A549 (cell line): ENCODE results near the gene EMX1. TPM values are rescaled to one million over a fixed set of nuclear protein-coding genes. Genes with fewer than 3 reads are reported as not detected.

Experiments
- ATAC-seq, 2 experiments: fragments of 200-7000 bp in 1 of 2; fragments of >200 bp in 1 of 2; cut with Nextera tagmentation in 1 of 2; cut with Tn5 transposase in 1 of 2; 3 replicates each; pipeline versions ENCODE4 v1.8.0 to v1.9.1; 2018 to 2020; ENCODE audit warnings: mild to moderate bottlenecking in 1 of 2, moderate library complexity in 1 of 2
- CTCF ChIA-PET: fragments of 300-600 bp; sonication (Branson Sonifier 250); formaldehyde crosslinking; extraction: SDS; loops from one replicate; lab custom pipeline; 2021; ENCODE audit warnings: antibody characterized with exemption, inconsistent platforms; lab: Yijun Ruan, JAX
- POLR2A ChIA-PET: fragments of 350-600 bp; formaldehyde crosslinking; extraction: SDS; loops from one replicate; lab custom pipeline; 2021; ENCODE audit warnings: antibody characterized with exemption, inconsistent platforms; lab: Yijun Ruan, JAX
- DNase-seq, 2 experiments: peaks; one replicate each; pipeline versions ENCODE4 v3.0.0 to v3.0.0-alpha.2; 2011 to 2016; ENCODE audit warnings: low read depth in 1 of 2, low spot score in 1 of 2
- FAIRE-seq: peaks from 2 replicates; lab custom pipeline; 2011; peaks lifted over from hg19 to GRCh38; lab: Jason Lieb, UNC
- H3K27ac ChIP-seq, 2 experiments: fragments of >200 bp; sonication (Bioruptor Twin); formaldehyde crosslinking; 3 replicates each; pipeline ENCODE4 v1.5.1; 2016 to 2017
- H3K4me1 ChIP-seq: fragments of >200 bp; sonication (Bioruptor Twin); formaldehyde crosslinking; 3 replicates; pipeline ENCODE4 v1.6.1; 2016
- H3K4me2 ChIP-seq: fragments of >200 bp; sonication (Bioruptor Twin); formaldehyde crosslinking; 3 replicates; pipeline ENCODE4 v1.6.1; 2016
- H3K4me3 ChIP-seq: fragments of >200 bp; sonication (Bioruptor Twin); formaldehyde crosslinking; 3 replicates; pipeline ENCODE4 v1.5.1; 2016
- H3K9me3 ChIP-seq: fragments of >200 bp; sonication (Bioruptor Twin); formaldehyde crosslinking; 3 replicates; pipeline ENCODE4 v1.6.1; 2016
- BCL3 ChIP-seq: fragments of >200 bp; sonication (Bioruptor Twin); formaldehyde crosslinking; IDR thresholded peaks from 3 replicates; pipeline ENCODE4 v1.6.1; 2016
- BHLHE40 ChIP-seq: IDR thresholded peaks from 2 replicates; pipeline ENCODE4 v1.6.1; 2012; ENCODE audit warnings: low read depth, low read length, inconsistent platforms
- CBX8 ChIP-seq: fragments of 200-600 bp; sonication (generic); IDR thresholded peaks from 2 replicates; pipeline ENCODE4 v1.6.1; 2016
- CEBPB ChIP-seq, 2 experiments: fragments of >200 bp in 1 of 2; sonication (Bioruptor Twin) in 1 of 2; formaldehyde crosslinking in 1 of 2; IDR thresholded peaks; 2 replicates each; pipeline ENCODE4 v1.6.1; 2012 to 2016
- CHD4 ChIP-seq: fragments of 200-600 bp; sonication (generic); IDR thresholded peaks from 2 replicates; pipeline ENCODE4 v1.6.1; 2016; ENCODE audit warnings: antibody characterized with exemption, mild to moderate bottlenecking, borderline replicate concordance
- EHF ChIP-seq: fragments of 250-450 bp; sonication (Bioruptor Pico); IDR thresholded peaks from 2 replicates; pipeline ENCODE4 v1.5.0; 2020; ENCODE audit warnings: mild to moderate bottlenecking
- EHMT2 ChIP-seq: fragments of 200-600 bp; sonication (generic); IDR thresholded peaks from 2 replicates; pipeline ENCODE4 v1.6.1; 2016; ENCODE audit warnings: antibody characterized with exemption, low read depth, mild to moderate bottlenecking, moderate library complexity
- ELK1 ChIP-seq: fragments of 150-350 bp; IDR thresholded peaks from 2 replicates; pipeline ENCODE4 v1.6.1; 2014; ENCODE audit warnings: low read depth, mild to moderate bottlenecking, low read length
- ESRRA ChIP-seq: fragments of 150-350 bp; IDR thresholded peaks from 2 replicates; pipeline ENCODE4 v1.6.1; 2014; ENCODE audit warnings: mild to moderate bottlenecking, low read length, borderline replicate concordance
- FOSB ChIP-seq: fragments of 250-450 bp; sonication (Bioruptor Pico); IDR thresholded peaks from 2 replicates; pipeline ENCODE4 v1.5.0; 2020; ENCODE audit warnings: mild to moderate bottlenecking, moderate library complexity
- FOSL2 ChIP-seq, 2 experiments: fragments of 450-650 bp in 1 of 2; fragments of >200 bp in 1 of 2; sonication (Bioruptor Twin) in 1 of 2; formaldehyde crosslinking; IDR thresholded peaks; 2 replicates each; pipeline versions ENCODE4 v1.5.0 to v1.6.1; 2016 to 2020; ENCODE audit warnings: mild to moderate bottlenecking in 1 of 2, moderate library complexity in 1 of 2
- GATA3 ChIP-seq: IDR thresholded peaks from 2 replicates; pipeline ENCODE4 v1.6.1; 2012; ENCODE audit warnings: borderline replicate concordance
- HOXB13 ChIP-seq: fragments of 250-450 bp; sonication (Bioruptor Pico); IDR thresholded peaks from 2 replicates; pipeline ENCODE4 v1.5.0; 2020; ENCODE audit warnings: low read depth, mild to moderate bottlenecking, moderate library complexity
- HOXB5 ChIP-seq: fragments of 250-450 bp; sonication (Bioruptor Pico); IDR thresholded peaks from 2 replicates; pipeline ENCODE4 v1.5.0; 2020; ENCODE audit warnings: mild to moderate bottlenecking, moderate library complexity
- KDM5A ChIP-seq: fragments of 200-600 bp; sonication (generic); IDR thresholded peaks from 2 replicates; pipeline ENCODE4 v1.6.1; 2016; ENCODE audit warnings: antibody characterized with exemption, mild to moderate bottlenecking
- MAFK ChIP-seq: fragments of 450-650 bp; IDR thresholded peaks from 2 replicates; pipeline ENCODE4 v1.6.1; 2014; ENCODE audit not compliant: partially characterized antibody
- NFE2L2 ChIP-seq: fragments of 150-350 bp; conservative IDR thresholded peaks from 2 replicates; pipeline ENCODE4 v1.6.1; 2014; ENCODE audit warnings: low read length
- NPAS2 ChIP-seq: fragments of 250-450 bp; sonication (Bioruptor Pico); IDR thresholded peaks from 2 replicates; pipeline ENCODE4 v1.8.0; 2022; ENCODE audit warnings: mild to moderate bottlenecking, moderate library complexity, borderline replicate concordance
- PHF8 ChIP-seq: fragments of 200-600 bp; sonication (generic); IDR thresholded peaks from 2 replicates; pipeline ENCODE4 v1.6.1; 2016; ENCODE audit warnings: low read depth, mild to moderate bottlenecking, antibody characterized with exemption, moderate library complexity, borderline replicate concordance
- POLR2A ChIP-seq: IDR thresholded peaks from 2 replicates; pipeline ENCODE4 v1.6.1; 2012; ENCODE audit warnings: mild to moderate bottlenecking, low read length
- RFX5 ChIP-seq: fragments of 450-650 bp; IDR thresholded peaks from 2 replicates; pipeline ENCODE4 v1.7.1; 2014; ENCODE audit warnings: antibody characterized with exemption, mild to moderate bottlenecking, moderate library complexity
- SMC3 ChIP-seq: fragments of >200 bp; sonication (Bioruptor Twin); formaldehyde crosslinking; IDR thresholded peaks from 3 replicates; pipeline ENCODE4 v1.6.1; 2018; ENCODE audit warnings: inconsistent platforms
- ZC3H11A ChIP-seq: fragments of 450-650 bp; IDR thresholded peaks from 2 replicates; pipeline ENCODE4 v1.6.1; 2014; ENCODE audit warnings: antibody characterized with exemption, mild to moderate bottlenecking
- ZFP36 ChIP-seq: fragments of 450-650 bp; IDR thresholded peaks from 2 replicates; pipeline ENCODE4 v1.6.1; 2014; ENCODE audit warnings: borderline replicate concordance; ENCODE audit not compliant: partially characterized antibody
- ZNF302 ChIP-seq: fragments of 250-450 bp; sonication (Bioruptor Pico); IDR thresholded peaks from 2 replicates; pipeline ENCODE4 v1.9.0; 2021; ENCODE audit warnings: inconsistent platforms, mild to moderate bottlenecking, moderate library complexity
- WGBS: methylation state at CpG from one replicate; pipeline ENCODE4 v1.1.6; 2017; ENCODE audit errors: missing lambda C conversion rate; 5-methylcytosine and 5-hydroxymethylcytosine counted together
- polyA plus RNA-seq, 4 experiments: library from polyadenylated mRNA; depleted of rRNA in 3 of 4; stranded (reverse); fragments of >200 nt; fragmentation: RNase III in 1 of 4; extraction: RNeasy Plus Mini Kit Qiagen cat#74134 plus additional on column Dnase treatment in 1 of 4; gene quantifications; 2 replicates in 3 of 4; 3 replicates in 1 of 4; pipeline ENCODE4 v1.2.3, GENCODE V29; 2011 to 2017

EMX1 gene
- polyA plus RNA-seq, 2 of the 4 experiments (the other 2 are of a cell fraction), result 0.05 TPM; not detected in 1

- no peak for FAIRE-seq
- 90% methylated on average over 9 of the region's 9 CpGs for WGBS
Observed at GRCh38 chr2:72946466-72946865, 29.1 kb downstream of the EMX1 start.

GRCh38 chr2:72947952-72948830 is 30.9 kb downstream of the EMX1 start:
- Histone ChIP-seq H3K4me1 (no peaks in the 10 kb centered on the region), H3K9me3 (no peaks in the 10 kb centered on the region), H3K4me2 (no peak overlapping the region), H3K4me3 (no peak overlapping the region), H3K27ac (no peak overlapping the region)
- WGBS, result 89% methylated on average over 10 of the region's 10 CpGs
- no peak for TF ChIP-seq HOXB13 (CRISPR knock-in tag)
- TF ChIP-seq ESRRA, result no peak
- no peak for TF ChIP-seq ZC3H11A
- TF ChIP-seq FOSB (CRISPR knock-in tag), result no peak
- TF ChIP-seq EHF (CRISPR knock-in tag), result no peak
- TF ChIP-seq KDM5A, result no peak
- TF ChIP-seq ZNF302 (CRISPR knock-in tag), result no peak
- no peak for TF ChIP-seq MAFK
- no peak for TF ChIP-seq HOXB5 (CRISPR knock-in tag)
- CTCF ChIA-PET, result interaction anchor here (0.7 to 2.2 kb wide), 6 partner anchors 9 to 257 kb away, joined by 3 to 10 read pairs (median 4); no protein-coding TSS in a partner anchor
- POLR2A ChIA-PET, result no interaction called here
- no peak for DNase-seq
- FAIRE-seq, result no peak
- ATAC-seq, result no peak

More at GRCh38 chr2:72946466-72946865, 29.1 kb downstream of the EMX1 start:
- ChIA-PET POLR2A (no interaction called here), CTCF (interaction anchor here (0.8 to 2.7 kb wide), 7 partner anchors 8 to 139 kb away, joined by 3 to 11 read pairs (median 4); no protein-coding TSS in a partner anchor)
- no peak for DNase-seq
- ATAC-seq, result no peak
- Histone ChIP-seq H3K4me2 (no peak overlapping the region), H3K4me1 (no peaks in the 10 kb centered on the region), H3K9me3 (no peaks in the 10 kb centered on the region), H3K27ac (no peak overlapping the region), H3K4me3 (no peak overlapping the region)
- TF ChIP-seq NFE2L2 (no peak), ZFP36 (no peak), EHMT2 (no peak), POLR2A (no peak), CBX8 (no peak), BHLHE40 (no peak), ESRRA (no peak), CHD4 (no peak), BCL3 (no peak), PHF8 (no peak), FOSL2 (IDR thresholded peaks at IDR 0.05) (no peak), FOSL2 (CRISPR knock-in tag; IDR thresholded peaks at IDR 0.05) (no peak), RFX5 (no peak), CEBPB (IDR thresholded peaks at IDR 0.05) (no peak), HOXB5 (CRISPR knock-in tag) (no peak), SMC3 (no peak), GATA3 (no peak), NPAS2 (no peak), ELK1 (no peak)
